BLaER1 (cell line): Measurements from ENCODE around the gene VCX3A.

Source experiments
- H3K27ac ChIP-seq: shearing (Covaris generic); formaldehyde crosslinking; 2 replicates; pipeline ENCODE4 v1.8.1; 2022
- H3K27me3 ChIP-seq: shearing (Covaris generic); formaldehyde crosslinking; 2 replicates; pipeline ENCODE4 v1.8.1; 2022
- H3K36me3 ChIP-seq: shearing (Covaris generic); formaldehyde crosslinking; 2 replicates; pipeline ENCODE4 v1.8.1; 2022
- H3K4me1 ChIP-seq: shearing (Covaris generic); formaldehyde crosslinking; 2 replicates; pipeline ENCODE4 v1.8.1; 2022
- H3K4me2 ChIP-seq: shearing (Covaris generic); formaldehyde crosslinking; 2 replicates; pipeline ENCODE4 v1.8.1; 2022
- H3K4me3 ChIP-seq: shearing (Covaris generic); formaldehyde crosslinking; 2 replicates; pipeline ENCODE4 v1.8.1; 2022
- H3K9ac ChIP-seq: shearing (Covaris generic); formaldehyde crosslinking; 2 replicates; pipeline ENCODE4 v1.8.1; 2022
- H3K9me3 ChIP-seq: shearing (Covaris generic); formaldehyde crosslinking; 2 replicates; pipeline ENCODE4 v1.8.1; 2022
- H4K20me1 ChIP-seq: shearing (Covaris generic); formaldehyde crosslinking; 2 replicates; pipeline ENCODE4 v1.8.1; 2022
- Cebpa-rat ChIP-seq: shearing (Covaris generic); IDR thresholded peaks from 2 replicates; pipeline ENCODE4 v1.8.1; 2022

Gene VCX3A

DNA sequence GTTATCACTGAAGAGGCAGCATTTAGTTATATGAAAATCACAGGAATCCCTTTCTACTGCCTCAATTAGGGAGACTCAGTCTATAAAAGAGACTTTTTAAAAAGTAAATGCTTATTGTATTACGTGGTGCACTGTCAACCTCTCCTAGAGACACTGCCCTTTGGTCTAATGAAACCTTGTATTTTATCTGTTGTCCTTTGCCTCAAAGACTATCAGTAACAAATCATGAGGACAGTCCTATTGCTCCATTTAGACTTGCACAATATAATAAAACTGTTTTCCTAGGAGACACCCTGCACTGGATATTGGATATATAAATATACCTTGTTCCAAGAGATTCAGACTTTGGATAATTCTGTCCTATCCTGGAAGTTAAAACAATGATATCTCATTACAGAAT, 34.2 kb downstream of the VCX3A start:
- H3K36me3 ChIP-seq, result no peaks in the 10 kb centered on the region
- no peaks in the 10 kb centered on the region for H4K20me1 ChIP-seq
- no peak overlapping the region for H3K4me2 ChIP-seq
- H3K27me3 ChIP-seq, result no peaks in the 10 kb centered on the region
- H3K9ac ChIP-seq, result no peak overlapping the region
- no peak overlapping the region for H3K4me3 ChIP-seq
- H3K27ac ChIP-seq, result no peak overlapping the region
- no peaks in the 10 kb centered on the region for H3K4me1 ChIP-seq
- H3K9me3 ChIP-seq, result no peaks in the 10 kb centered on the region
- TF ChIP-seq Cebpa-rat, result no peak

DNA sequence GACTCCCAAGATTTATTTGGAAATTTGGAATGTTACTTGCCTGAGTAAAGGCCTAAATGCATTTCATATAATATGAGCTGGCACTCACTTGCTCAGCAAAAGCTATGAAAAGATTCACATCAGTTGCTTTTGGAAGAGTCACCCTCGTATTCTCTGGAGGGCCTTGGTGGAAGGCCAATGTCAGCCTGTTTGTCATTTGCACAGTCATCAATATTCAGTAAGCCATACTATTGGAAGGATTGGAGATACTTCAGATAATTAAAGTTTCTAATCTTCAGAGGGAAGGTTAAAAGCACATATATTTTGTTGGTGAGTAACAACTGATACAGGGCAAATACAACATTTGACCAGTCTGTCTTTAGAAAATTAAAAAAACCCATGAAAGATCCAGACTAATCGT, 36.6 kb downstream of the VCX3A start:
- no peaks in the 10 kb centered on the region; the same call in 1 of the 2 replicates for H3K9me3 ChIP-seq
- H4K20me1 ChIP-seq, result no peaks in the 10 kb centered on the region
- H3K27ac ChIP-seq, result no peak overlapping the region
- no peaks in the 10 kb centered on the region for H3K27me3 ChIP-seq
- no peak overlapping the region for H3K9ac ChIP-seq
- H3K4me2 ChIP-seq, result no peak overlapping the region
- no peak for TF ChIP-seq Cebpa-rat
- H3K4me3 ChIP-seq, result no peak overlapping the region
- no peaks in the 10 kb centered on the region for H3K36me3 ChIP-seq
- no peaks in the 10 kb centered on the region for H3K4me1 ChIP-seq
